Hepatocyte (in vitro differentiated cells): ENCODE data around the gene ISY1. TPM values are rescaled to one million over a fixed set of nuclear protein-coding genes. Genes with fewer than 3 reads are reported as not detected.
"Not testable (repeated sequence)": the region's sequence is repeated elsewhere in the genome, so short reads cannot be mapped to it uniquely, and the experiment has no call there.

Experiments
- DNase-seq: peaks from one replicate; pipeline ENCODE4 v3.0.0-alpha.2; 2016; ENCODE audit warnings: low spot score
- H2AFZ ChIP-seq: fragments of 200-600 bp; sonication (generic); 2 replicates; pipeline ENCODE4 v1.6.0; 2016; ENCODE audit warnings: antibody characterized with exemption, mild to moderate bottlenecking
- H3K27ac ChIP-seq: fragments of 200-600 bp; sonication (generic); 2 replicates; pipeline ENCODE4 v1.5.1; 2016; ENCODE audit warnings: mild to moderate bottlenecking
- H3K27me3 ChIP-seq: fragments of 200-600 bp; sonication (generic); 2 replicates; pipeline ENCODE4 v1.6.1; 2016
- H3K36me3 ChIP-seq: fragments of 200-600 bp; sonication (generic); replicated peaks from 2 replicates; pipeline ENCODE4 v1.5.1; 2016; ENCODE audit warnings: low read depth; ENCODE audit not compliant: insufficient read depth
- H3K4me1 ChIP-seq: fragments of 200-600 bp; sonication (generic); 2 replicates; pipeline ENCODE4 v1.5.1; 2016; ENCODE audit warnings: mild to moderate bottlenecking, moderate library complexity; ENCODE audit not compliant: insufficient read depth
- H3K4me2 ChIP-seq: fragments of 200-600 bp; sonication (generic); 2 replicates; pipeline ENCODE4 v1.6.0; 2016
- H3K4me3 ChIP-seq: fragments of 200-600 bp; sonication (generic); 2 replicates; pipeline ENCODE4 v1.5.1; 2016; ENCODE audit warnings: mild to moderate bottlenecking
- H3K79me2 ChIP-seq: fragments of 200-600 bp; sonication (generic); 2 replicates; pipeline ENCODE4 v1.6.0; 2017; ENCODE audit warnings: mild to moderate bottlenecking
- H3K9me2 ChIP-seq: fragments of 200-600 bp; sonication (generic); replicated peaks from 2 replicates; pipeline ENCODE4 v1.6.0; 2017; ENCODE audit warnings: mild to moderate bottlenecking; ENCODE audit not compliant: insufficient read depth
- H3K9me3 ChIP-seq: fragments of 200-600 bp; sonication (generic); 2 replicates; pipeline ENCODE4 v1.5.1; 2016; ENCODE audit warnings: low read depth, mild to moderate bottlenecking
- H4K20me1 ChIP-seq: fragments of 200-600 bp; sonication (generic); 2 replicates; pipeline ENCODE4 v1.6.0; 2016; ENCODE audit warnings: mild to moderate bottlenecking; ENCODE audit not compliant: insufficient read depth, poor library complexity, severe bottlenecking
- CTCF ChIP-seq: fragments of 200-600 bp; sonication (generic); IDR thresholded peaks from 2 replicates; pipeline ENCODE4 v1.5.1; 2016; ENCODE audit warnings: antibody characterized with exemption, mild to moderate bottlenecking; ENCODE audit not compliant: poor library complexity
- EZH2 ChIP-seq: fragments of 200-600 bp; sonication (generic); IDR thresholded peaks from 2 replicates; pipeline ENCODE4 v1.6.1; 2016; ENCODE audit warnings: antibody characterized with exemption, mild to moderate bottlenecking, borderline replicate concordance
- EZH2phosphoT487 ChIP-seq: fragments of 200-600 bp; sonication (generic); IDR thresholded peaks from one replicate; pipeline ENCODE4 v1.6.1; 2018; ENCODE audit warnings: antibody characterized with exemption, mild to moderate bottlenecking, low read depth, moderate library complexity; ENCODE audit not compliant: unreplicated experiment, severe bottlenecking
- WGBS: methylation state at CpG from one replicate; pipeline ENCODE4 v1.1.6; 2016; ENCODE audit warnings: low lambda C conversion rate; ENCODE audit errors: missing lambda C conversion rate; 5-methylcytosine and 5-hydroxymethylcytosine counted together
- polyA plus RNA-seq: library from polyadenylated mRNA; unstranded; fragments of >200 nt; fragmentation: Nextera tagmentation; extraction: Ambion mirVana; gene quantifications from 2 replicates; pipeline ENCODE4 v1.2.1, GENCODE V29; 2016
- total RNA-seq: library from RNA; depleted of rRNA; stranded (reverse); fragments of >200 nt; gene quantifications from 2 replicates; pipeline ENCODE4 v1.2.3, GENCODE V29; 2014

ISY1 gene
- total and polyA plus RNA-seq, 2 experiments from 2014 or later, result 20.1 to 35.8 TPM

- H2AFZ ChIP-seq, result no peak overlapping the region
- no peaks in the 10 kb centered on the region for H3K36me3 ChIP-seq
- H3K9me3 ChIP-seq, result no peaks in the 10 kb centered on the region
- H3K79me2 ChIP-seq, result peaks cover 91% of the 10 kb centered on the region
- H3K4me1 ChIP-seq, result peaks cover under 1% of the 10 kb centered on the region
- H3K27ac ChIP-seq, result no peak overlapping the region
- DNase-seq, result no peak
- no peaks in the 10 kb centered on the region for H3K27me3 ChIP-seq
- H3K9me2 ChIP-seq, result no peaks in the 10 kb centered on the region
- TF ChIP-seq CTCF (no peak), EZH2 (no peak), EZH2phosphoT487 (no peak)
- no peak overlapping the region for H3K4me3 ChIP-seq
- peaks cover 72% of the 10 kb centered on the region for H4K20me1 ChIP-seq
- WGBS, result 81% methylated on average over 2 of the region's 2 CpGs
- no peak overlapping the region for H3K4me2 ChIP-seq
Measured at GRCh38 chr3:129173206-129173605, 12.3 kb upstream of the ISY1 start.

- whole genome bisulfite sequencing, result 97% methylated on average over 15 of the region's 15 CpGs
- Histone ChIP-seq H3K9me2 (no peaks in the 10 kb centered on the region), H3K9me3 (no peaks in the 10 kb centered on the region), H3K36me3 (peaks cover 2% of the 10 kb centered on the region), H3K79me2 (peaks cover 31% of the 10 kb centered on the region), H2AFZ (no peak overlapping the region), H3K4me2 (no peak overlapping the region), H4K20me1 (peaks cover 9% of the 10 kb centered on the region), H3K27me3 (no peaks in the 10 kb centered on the region), H3K4me3 (no peak overlapping the region), H3K27ac (no peak overlapping the region), H3K4me1 (peaks cover 10% of the 10 kb centered on the region)
- DNase-seq, result no peak
- no peak for TF ChIP-seq CTCF
- no peak for TF ChIP-seq EZH2
Measured at GRCh38 chr3:129166579-129167332, 5.9 kb upstream of the ISY1 start.

- not testable (repeated sequence) for H3K4me2 ChIP-seq, H3K27ac ChIP-seq, H3K27me3 ChIP-seq, H2AFZ ChIP-seq, H3K9me3 ChIP-seq, H3K36me3 ChIP-seq, H4K20me1 ChIP-seq, H3K4me1 ChIP-seq, H3K9me2 ChIP-seq, DNase-seq, H3K4me3 ChIP-seq
- WGBS, result 98% methylated on average over 8 of the region's 8 CpGs
- H3K79me2 ChIP-seq, result peaks cover 19% of the 10 kb centered on the region
Measured at GRCh38 chr3:129165594-129165993, 4.7 kb upstream of the ISY1 start.

- Histone ChIP-seq H3K27me3 (no peaks in the 10 kb centered on the region), H3K9me2 (no peaks in the 10 kb centered on the region), H3K36me3 (peaks cover 2% of the 10 kb centered on the region), H2AFZ (no peak overlapping the region), H3K4me3 (no peak overlapping the region), H3K4me2 (no peak overlapping the region), H3K79me2 (peaks cover 19% of the 10 kb centered on the region), H3K4me1 (peaks cover 12% of the 10 kb centered on the region), H3K9me3 (no peaks in the 10 kb centered on the region), H4K20me1 (no peaks in the 10 kb centered on the region), H3K27ac (no peak overlapping the region)
- TF ChIP-seq CTCF (no peak), EZH2 (no peak)
- 97% methylated on average over 7 of the region's 7 CpGs for WGBS
- DNase-seq, result no peak
Measured at GRCh38 chr3:129164500-129164899, 3.6 kb upstream of the ISY1 start.
